H1 (cell line): ENCODE data around the gene GABRA4. TPM values are rescaled to one million over a fixed set of nuclear protein-coding genes. Genes with fewer than 3 reads are reported as not detected.

ENCODE experiments used
- CTCF ChIA-PET: fragments of 300-600 bp; sonication (Branson Sonifier 250); formaldehyde crosslinking; loops from one replicate; lab custom pipeline; 2021; ENCODE audit not compliant: partially characterized antibody; lab: Charles Lee
- POLR2A ChIA-PET: fragments of 300-600 bp; sonication (Branson Sonifier 250); formaldehyde crosslinking; loops from one replicate; lab custom pipeline; 2021; ENCODE audit warnings: inconsistent platforms; ENCODE audit not compliant: partially characterized antibody; lab: Charles Lee
- DNase-seq, 2 experiments: peaks; one replicate each; pipeline versions ENCODE4 v3.0.0 to v3.0.0-alpha.2; 2010 to 2022; ENCODE audit warnings: low spot score in 2 of 2, low read depth in 1 of 2, mixed read lengths in 1 of 2
- FAIRE-seq: peaks from 2 replicates; lab custom pipeline; 2011; peaks lifted over from hg19 to GRCh38; lab: Jason Lieb, UNC
- H2AFZ ChIP-seq: 2 replicates; pipeline ENCODE4 v1.8.1; 2012; ENCODE audit warnings: low read length, inconsistent platforms
- H2AK5ac ChIP-seq: 2 replicates; pipeline ENCODE4 v1.6.1; 2013; ENCODE audit warnings: low read depth, low read length
- H2BK120ac ChIP-seq: replicated peaks from 2 replicates; pipeline ENCODE3; 2013; ENCODE audit warnings: low read depth, low read length, inconsistent platforms
- H2BK12ac ChIP-seq: 2 replicates; pipeline ENCODE4 v1.6.1; 2013; ENCODE audit warnings: low read depth, low read length
- H2BK15ac ChIP-seq: 2 replicates; pipeline ENCODE4 v1.6.1; 2013; ENCODE audit warnings: low read length
- H2BK20ac ChIP-seq: 2 replicates; pipeline ENCODE4 v1.6.1; 2013; ENCODE audit warnings: low read length
- H2BK5ac ChIP-seq: 2 replicates; pipeline ENCODE4 v1.6.1; 2013; ENCODE audit warnings: low read depth, low read length
- H3K14ac ChIP-seq: 2 replicates; pipeline ENCODE4 v1.6.1; 2013; ENCODE audit warnings: inconsistent platforms; ENCODE audit not compliant: insufficient read length
- H3K18ac ChIP-seq: 2 replicates; pipeline ENCODE4 v1.6.1; 2013; ENCODE audit warnings: low read length; ENCODE audit errors: extremely low read depth
- H3K23ac ChIP-seq: 2 replicates; pipeline ENCODE4 v1.6.1; 2013; ENCODE audit warnings: inconsistent platforms; ENCODE audit not compliant: insufficient read length
- H3K23me2 ChIP-seq: 2 replicates; pipeline ENCODE4 v1.6.1; 2013; ENCODE audit warnings: low read depth, low read length
- H3K27ac ChIP-seq: 2 replicates; pipeline ENCODE4 v1.6.1; 2011; ENCODE audit warnings: low read depth, low read length, inconsistent platforms
- H3K27me3 ChIP-seq, 4 experiments: replicated peaks in 1 of 4; 1 replicate in 1 of 4; 2 replicates in 3 of 4; pipeline versions ENCODE4 v1.6.1 to v1.8.1; 2011 to 2013; ENCODE audit warnings: low read length in 3 of 4, mild to moderate bottlenecking in 3 of 4, inconsistent platforms in 2 of 4, mixed read lengths in 2 of 4, moderate library complexity in 1 of 4; ENCODE audit not compliant: control insufficient read depth in 3 of 4, insufficient read depth in 3 of 4; ENCODE audit errors: extremely low read depth in 1 of 4
- H3K36me3 ChIP-seq, 4 experiments: 2 replicates each; pipeline versions ENCODE4 v1.6.1 to v1.8.1; 2011 to 2013; ENCODE audit warnings: mild to moderate bottlenecking in 4 of 4, low read length in 3 of 4, moderate library complexity in 2 of 4, control low read depth in 1 of 4, inconsistent platforms in 1 of 4; ENCODE audit not compliant: insufficient read depth in 4 of 4, control insufficient read depth in 2 of 4
- H3K4ac ChIP-seq: replicated peaks from 2 replicates; pipeline ENCODE3; 2013; ENCODE audit warnings: low read length, low read depth, mixed read lengths, inconsistent platforms; ENCODE audit not compliant: insufficient read length
- H3K4me1 ChIP-seq, 4 experiments: replicated peaks in 1 of 4; 1 replicate in 1 of 4; 2 replicates in 3 of 4; pipeline versions ENCODE4 v1.6.1 to v1.8.1; 2011 to 2013; ENCODE audit warnings: low read length in 3 of 4, inconsistent platforms in 2 of 4, mixed read lengths in 1 of 4; ENCODE audit not compliant: insufficient read depth in 4 of 4, control insufficient read depth in 3 of 4
- H3K4me2 ChIP-seq, 2 experiments: 2 replicates each; pipeline versions ENCODE4 v1.6.1 to v1.8.1; 2011 to 2013; ENCODE audit warnings: low read depth in 2 of 2, low read length in 2 of 2, control low read depth in 1 of 2, inconsistent platforms in 1 of 2, mild to moderate bottlenecking in 1 of 2; ENCODE audit not compliant: insufficient read depth in 1 of 2
- H3K4me3 ChIP-seq, 4 experiments: fragments of 200-600, 300-600 bp in 1 of 4; sonication (generic), shearing (Covaris generic), sonication (Bioruptor Twin) in 1 of 4; 2 replicates each; pipeline versions ENCODE4 v1.5.1 to v1.8.1; 2011 to 2016; ENCODE audit warnings: low read length in 4 of 4, low read depth in 3 of 4, control low read depth in 2 of 4, inconsistent platforms in 2 of 4, mild to moderate bottlenecking in 2 of 4, mixed read lengths in 1 of 4, moderate library complexity in 1 of 4; ENCODE audit not compliant: insufficient read depth in 2 of 4; ENCODE audit errors: extremely low read depth in 1 of 4
- H3K56ac ChIP-seq: replicated peaks from 2 replicates; pipeline ENCODE3; 2013; ENCODE audit warnings: low read depth, mild to moderate bottlenecking, mixed read lengths, low read length, inconsistent platforms; ENCODE audit not compliant: insufficient read length
- H3K79me1 ChIP-seq: 2 replicates; pipeline ENCODE4 v1.6.1; 2013; ENCODE audit warnings: low read depth, low read length, control low read depth
- H3K79me2 ChIP-seq, 2 experiments: 2 replicates each; pipeline versions ENCODE4 v1.6.1 to v1.8.1; 2012 to 2013; ENCODE audit warnings: low read length in 2 of 2, mild to moderate bottlenecking in 2 of 2, inconsistent platforms in 1 of 2; ENCODE audit not compliant: insufficient read depth in 2 of 2, control insufficient read depth in 1 of 2
- H3K9ac ChIP-seq, 4 experiments: replicated peaks in 1 of 4; 1 replicate in 1 of 4; 2 replicates in 3 of 4; pipeline versions ENCODE4 v1.6.1 to v1.8.1; 2011 to 2013; ENCODE audit warnings: low read depth in 3 of 4, low read length in 3 of 4, control low read depth in 2 of 4, mild to moderate bottlenecking in 2 of 4, moderate library complexity in 2 of 4, inconsistent platforms in 1 of 4; ENCODE audit errors: extremely low read depth in 1 of 4
- H3K9me3 ChIP-seq, 2 experiments: 2 replicates each; pipeline versions ENCODE4 v1.6.1 to v1.8.1; 2012 to 2013; ENCODE audit warnings: mild to moderate bottlenecking in 2 of 2, moderate library complexity in 2 of 2, control low read depth in 1 of 2, inconsistent platforms in 1 of 2, low read depth in 1 of 2, low read length in 1 of 2, mixed read lengths in 1 of 2; ENCODE audit not compliant: insufficient read depth in 2 of 2
- H4K20me1 ChIP-seq, 2 experiments: replicated peaks in 1 of 2; 2 replicates each; pipeline versions ENCODE3 to v1.8.1; 2011 to 2013; ENCODE audit warnings: inconsistent platforms in 2 of 2, low read length in 2 of 2, mild to moderate bottlenecking in 1 of 2; ENCODE audit not compliant: insufficient read depth in 2 of 2, control insufficient read depth in 1 of 2
- H4K5ac ChIP-seq: 2 replicates; pipeline ENCODE4 v1.6.1; 2013; ENCODE audit warnings: low read length, low read depth, mixed read lengths, inconsistent platforms; ENCODE audit not compliant: insufficient read length
- H4K8ac ChIP-seq: 2 replicates; pipeline ENCODE4 v1.8.0; 2013; ENCODE audit warnings: mild to moderate bottlenecking, moderate library complexity, low read length, inconsistent platforms; ENCODE audit not compliant: insufficient read depth; ENCODE audit errors: extremely low read depth
- H4K91ac ChIP-seq: replicated peaks from 2 replicates; pipeline ENCODE3; 2013; ENCODE audit warnings: low read length, mixed read lengths, inconsistent platforms; ENCODE audit not compliant: insufficient read length
- ATF3 ChIP-seq: IDR thresholded peaks from 2 replicates; pipeline ENCODE4 v1.6.1; 2011; ENCODE audit warnings: low read depth, mild to moderate bottlenecking, low read length; ENCODE audit not compliant: insufficient read depth
- BACH1 ChIP-seq: IDR thresholded peaks from 2 replicates; pipeline ENCODE4 v1.6.1; 2012; ENCODE audit warnings: low read length, improper control_type of control experiment
- BRCA1 ChIP-seq: IDR thresholded peaks from 2 replicates; pipeline ENCODE4 v1.6.1; 2012; ENCODE audit warnings: low read depth, low read length, improper control_type of control experiment
- EP300 ChIP-seq, 2 experiments: IDR thresholded peaks; 1 replicate in 1 of 2; 2 replicates in 1 of 2; pipeline ENCODE4 v1.6.1; 2011 to 2012; ENCODE audit warnings: low read depth in 2 of 2, low read length in 2 of 2, mild to moderate bottlenecking in 2 of 2, borderline replicate concordance in 1 of 2, inconsistent platforms in 1 of 2, moderate library complexity in 1 of 2
- EZH2 ChIP-seq: fragments of 200-600 bp; sonication (generic); IDR thresholded peaks from 2 replicates; pipeline ENCODE4 v1.7.1; 2012; ENCODE audit warnings: low read depth, mild to moderate bottlenecking, moderate library complexity, low read length, inconsistent platforms; ENCODE audit not compliant: severe bottlenecking
- JUND ChIP-seq: IDR thresholded peaks from 2 replicates; pipeline ENCODE4 v1.6.1; 2011; ENCODE audit warnings: mild to moderate bottlenecking, improper control_type of control experiment, low read length
- KDM1A ChIP-seq: fragments of 200-600, 300-600 bp; sonication (generic); IDR thresholded peaks from 2 replicates; pipeline ENCODE4 v1.7.1; 2016; ENCODE audit warnings: mild to moderate bottlenecking, low read length, borderline replicate concordance
- KDM5A ChIP-seq: fragments of 200-600 bp; IDR thresholded peaks from 2 replicates; pipeline ENCODE4 v1.7.1; 2012; ENCODE audit warnings: mild to moderate bottlenecking, low read length, inconsistent platforms, mixed read lengths
- RAD21 ChIP-seq, 2 experiments: IDR thresholded peaks in 1 of 2; conservative IDR thresholded peaks in 1 of 2; 2 replicates each; pipeline ENCODE4 v1.6.1; 2011; ENCODE audit warnings: low read depth in 2 of 2, low read length in 2 of 2, improper control_type of control experiment in 1 of 2, inconsistent platforms in 1 of 2, mild to moderate bottlenecking in 1 of 2, moderate library complexity in 1 of 2
- RBBP5 ChIP-seq: IDR thresholded peaks from 2 replicates; pipeline ENCODE4 v1.7.1; 2012; ENCODE audit warnings: low read depth, mild to moderate bottlenecking, inconsistent platforms, low read length, moderate library complexity, borderline replicate concordance
- SP4 ChIP-seq: IDR thresholded peaks from 2 replicates; pipeline ENCODE4 v1.6.1; 2012; ENCODE audit warnings: low read length, inconsistent platforms
- TCF12 ChIP-seq: IDR thresholded peaks from 2 replicates; pipeline ENCODE4 v1.6.1; 2011; ENCODE audit warnings: low read depth, mild to moderate bottlenecking, low read length
- YY1 ChIP-seq: IDR thresholded peaks from 2 replicates; pipeline ENCODE4 v1.6.1; 2011; ENCODE audit warnings: low read depth, mild to moderate bottlenecking, low read length
- WGBS, 2 experiments: shearing (Covaris generic) in 1 of 2; methylation state at CpG; one replicate each; pipeline versions ENCODE4 v1.1.6 to v1.1.7; 2013 to 2015; ENCODE audit warnings: low lambda C conversion rate in 2 of 2, mixed read lengths in 2 of 2, inconsistent platforms in 1 of 2, low coverage in 1 of 2, missing lambda C conversion rate in 1 of 2; ENCODE audit not compliant: insufficient replicate concordance in 2 of 2, insufficient coverage in 1 of 2, insufficient read length in 1 of 2; ENCODE audit errors: extremely low coverage in 1 of 2, missing lambda C conversion rate in 1 of 2; 5-methylcytosine and 5-hydroxymethylcytosine counted together
- polyA plus RNA-seq, 7 experiments: library from polyadenylated mRNA; depleted of rRNA in 3 of 7; stranded (reverse) in 5 of 7; unstranded in 2 of 7; fragments of >200 nt in 5 of 7; fragments of 200-250 nt in 2 of 7; gene quantifications; 1 replicate in 5 of 7; 2 replicates in 1 of 7; 4 replicates in 1 of 7; pipeline versions ENCODE4 v1.2.1 to v1.2.3, GENCODE V29; 2011 to 2013; ENCODE audit warnings: missing spikeins in 2 of 7, mixed read lengths in 2 of 7
- total RNA-seq: library from RNA; stranded (reverse); fragmentation: NEBNext Ultra II Directional; extraction: Animal tissue kit (Norgen Biotek cat#: 25700); gene quantifications from 2 replicates; pipeline ENCODE4 v1.2.1, GENCODE V29; 2021

The GABRA4 gene
- total and polyA plus RNA-seq, 2 of the 8 experiments (the other 6 are each of a cell fraction or from before 2014, with no cell fraction given) = 0.09 to 0.37 TPM

GRCh38 chr4:46947541-46947940, 45.8 kb downstream of the GABRA4 start:
- Histone ChIP-seq H3K9me3 (no peaks in the 10 kb centered on the region), H2BK20ac (no peak overlapping the region), H3K79me2 (no peaks in the 10 kb centered on the region), H3K56ac (no peak overlapping the region), H3K14ac (no peak overlapping the region), H2BK120ac (no peak overlapping the region), H3K4me1 (no peaks in the 10 kb centered on the region), H3K27me3 (no peaks in the 10 kb centered on the region), H3K36me3 (no peaks in the 10 kb centered on the region), H2BK5ac (no peak overlapping the region), H2BK15ac (no peak overlapping the region), H4K91ac (no peak overlapping the region), H3K4ac (no peak overlapping the region), H3K27ac (no peak overlapping the region), H3K4me3 (no peak overlapping the region), H3K23ac (no peak overlapping the region), H4K8ac (no peak overlapping the region), H2BK12ac (no peak overlapping the region; the same call in 1 of the 2 replicates), H3K9ac (no peak overlapping the region), H3K4me2 (no peak overlapping the region), H3K79me1 (no peaks in the 10 kb centered on the region), H3K23me2 (no peaks in the 10 kb centered on the region), H4K5ac (no peak overlapping the region), H3K18ac (no peak overlapping the region), H2AK5ac (no peak overlapping the region), H4K20me1 (no peaks in the 10 kb centered on the region), H2AFZ (no peak overlapping the region; the same call in 1 of the 2 replicates)
- DNase-seq (no peak), FAIRE-seq (no peak)
- ChIA-PET POLR2A (no interaction called here), CTCF (no interaction called here)
- WGBS, 2 experiments = 94% methylated on average over 2 of the region's 2 CpGs; no CpG with 5 or more reads in 1 of the 2 experiments
- TF ChIP-seq YY1 (no peak), KDM5A (no peak), EZH2 (no peak), JUND (no peak), RBBP5 (no peak), BACH1 (no peak), RAD21 (IDR thresholded peaks at IDR 0.05 in 1 of 2, conservative IDR thresholded peaks at IDR 0.05 in 1 of 2; ENCODE audit: low read depth in 2 of 2, low read length in 2 of 2) (no peak), BRCA1 (no peak), SP4 (no peak), ATF3 (no peak), KDM1A (no peak), TCF12 (no peak), EP300 (IDR thresholded peaks at IDR 0.05; ENCODE audit: borderline replicate concordance in 1 of 2, low read depth in 2 of 2, low read length in 2 of 2) (no peak)
